GM12891 (cell line): Measurements from ENCODE around the gene HOTAIR.

Experiments
- DNase-seq: peaks from one replicate; pipeline ENCODE4 v3.0.0; 2011; ENCODE audit warnings: low spot score; ENCODE audit not compliant: insufficient read length
- FAIRE-seq: peaks from 2 replicates; lab custom pipeline; 2011; peaks lifted over from hg19 to GRCh38; lab: Jason Lieb, UNC
- PAX5 ChIP-seq: IDR thresholded peaks from 2 replicates; pipeline ENCODE4 v1.6.1; 2011; ENCODE audit warnings: low read length, moderate library complexity, mild to moderate bottlenecking; ENCODE audit not compliant: insufficient read depth, severe bottlenecking
- POLR2A ChIP-seq: IDR thresholded peaks from 2 replicates; pipeline ENCODE4 v1.6.1; 2011; ENCODE audit warnings: low read depth, low read length, control low read depth
- POLR2AphosphoS5 ChIP-seq: IDR thresholded peaks from 2 replicates; pipeline ENCODE4 v1.6.1; 2011; ENCODE audit warnings: low read depth, low read length, control low read depth
- POU2F2 ChIP-seq: IDR thresholded peaks from 2 replicates; pipeline ENCODE4 v1.6.1; 2011; ENCODE audit warnings: low read depth, mild to moderate bottlenecking, control low read depth, low read length, moderate library complexity
- SPI1 ChIP-seq: IDR thresholded peaks from 2 replicates; pipeline ENCODE4 v1.6.1; 2011; ENCODE audit warnings: low read depth, low read length, control low read depth
- TAF1 ChIP-seq: IDR thresholded peaks from 2 replicates; pipeline ENCODE4 v1.6.1; 2011; ENCODE audit warnings: low read depth, low read length, control low read depth

The HOTAIR gene

GRCh38 chr12:53935383-53936341, 39.1 kb downstream of the HOTAIR start:
- no peak for FAIRE-seq
- DNase-seq = no peak
- TF ChIP-seq PAX5 (no peak), SPI1 (no peak), POU2F2 (no peak), TAF1 (no peak), POLR2A (no peak), POLR2AphosphoS5 (no peak)

- FAIRE-seq (no peak), DNase-seq (no peak)
- TF ChIP-seq POLR2AphosphoS5 (no peak), SPI1 (no peak), TAF1 (no peak), PAX5 (no peak), POU2F2 (no peak), POLR2A (no peak)
These were observed 41.8 kb downstream of the HOTAIR start for GRCh38 chr12:53932915-53933314.

DNA sequence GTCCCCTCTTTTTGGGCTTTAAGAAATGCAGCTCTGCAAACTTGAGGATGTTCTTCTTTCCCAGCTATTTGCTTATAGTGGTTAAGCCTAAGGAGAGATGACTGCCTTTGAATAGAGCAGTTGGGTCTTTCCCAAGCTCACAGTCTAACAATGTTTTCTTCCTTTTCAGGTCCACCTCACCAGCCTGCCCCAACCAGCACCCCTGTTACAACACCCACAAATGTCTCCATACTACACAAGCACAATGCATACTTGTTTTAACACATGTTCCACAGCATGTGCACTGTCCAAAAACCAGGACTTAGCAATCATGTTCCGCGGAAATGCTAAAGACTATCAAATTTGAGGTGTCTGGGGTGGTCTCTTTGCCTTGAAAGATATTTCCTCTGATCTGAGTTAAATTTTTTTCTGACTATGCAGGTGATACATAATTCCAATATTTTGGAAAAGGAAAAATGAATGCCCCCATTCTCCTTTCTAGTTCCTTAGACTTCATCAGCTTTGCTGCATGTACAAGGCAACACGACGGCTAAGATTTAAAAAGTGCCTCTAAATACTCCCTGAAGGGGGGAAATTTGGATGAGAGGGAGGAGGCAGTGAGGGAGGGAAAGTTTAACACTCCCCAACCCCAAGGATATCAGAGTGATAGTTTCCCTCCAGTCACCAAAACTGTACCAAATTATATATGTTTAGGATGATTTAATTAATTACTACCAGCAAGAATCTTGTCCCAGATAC, 42.7 kb downstream of the HOTAIR start:
- FAIRE-seq = no peak
- DNase-seq = no peak
- no peak for TF ChIP-seq TAF1

DNA sequence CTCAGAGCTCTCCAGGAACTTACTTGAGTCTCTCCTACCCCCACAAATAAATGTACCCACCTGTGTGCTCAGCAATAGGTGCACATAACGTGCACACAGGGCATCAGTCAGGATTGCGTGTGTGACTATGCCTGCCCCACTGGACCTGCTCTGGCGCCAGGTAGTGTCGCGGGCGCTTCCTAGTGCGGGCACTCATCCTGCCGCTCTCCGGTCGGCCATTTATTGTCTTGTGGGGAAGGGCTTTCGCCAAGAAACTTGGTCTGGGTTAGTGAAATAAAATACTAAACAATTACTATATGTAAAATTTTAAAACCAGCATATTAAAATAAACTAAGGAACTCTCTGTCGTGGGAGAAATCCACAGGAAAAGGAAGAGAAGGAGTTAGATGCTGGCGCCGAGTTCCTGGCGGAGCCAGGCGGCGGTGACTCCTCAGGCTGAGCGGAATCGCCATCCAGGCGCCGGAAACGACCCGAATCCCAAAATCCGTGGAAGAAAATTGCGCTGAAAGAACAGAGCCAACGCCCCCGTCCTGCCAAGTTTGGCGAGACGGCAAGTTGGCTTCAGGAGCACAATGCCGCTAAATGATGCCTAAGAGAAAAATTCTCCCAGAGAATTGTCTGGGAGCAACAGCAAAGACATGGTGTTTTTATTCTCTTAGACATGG, 44.0 kb downstream of the HOTAIR start:
- FAIRE-seq (no peak), DNase-seq (no peak)
- TF ChIP-seq PAX5 (no peak), POLR2A (no peak), POLR2AphosphoS5 (no peak), TAF1 (no peak), POU2F2 (no peak), SPI1 (no peak)

GRCh38 chr12:53929527-53929926, 45.2 kb downstream of the HOTAIR start:
- no peak for TF ChIP-seq PAX5
- no peak for TF ChIP-seq SPI1
- no peak for TF ChIP-seq POLR2A
- TF ChIP-seq POU2F2 = no peak
- TF ChIP-seq TAF1 = no peak
- no peak for TF ChIP-seq POLR2AphosphoS5
- no peak for FAIRE-seq
- no peak for DNase-seq

DNA sequence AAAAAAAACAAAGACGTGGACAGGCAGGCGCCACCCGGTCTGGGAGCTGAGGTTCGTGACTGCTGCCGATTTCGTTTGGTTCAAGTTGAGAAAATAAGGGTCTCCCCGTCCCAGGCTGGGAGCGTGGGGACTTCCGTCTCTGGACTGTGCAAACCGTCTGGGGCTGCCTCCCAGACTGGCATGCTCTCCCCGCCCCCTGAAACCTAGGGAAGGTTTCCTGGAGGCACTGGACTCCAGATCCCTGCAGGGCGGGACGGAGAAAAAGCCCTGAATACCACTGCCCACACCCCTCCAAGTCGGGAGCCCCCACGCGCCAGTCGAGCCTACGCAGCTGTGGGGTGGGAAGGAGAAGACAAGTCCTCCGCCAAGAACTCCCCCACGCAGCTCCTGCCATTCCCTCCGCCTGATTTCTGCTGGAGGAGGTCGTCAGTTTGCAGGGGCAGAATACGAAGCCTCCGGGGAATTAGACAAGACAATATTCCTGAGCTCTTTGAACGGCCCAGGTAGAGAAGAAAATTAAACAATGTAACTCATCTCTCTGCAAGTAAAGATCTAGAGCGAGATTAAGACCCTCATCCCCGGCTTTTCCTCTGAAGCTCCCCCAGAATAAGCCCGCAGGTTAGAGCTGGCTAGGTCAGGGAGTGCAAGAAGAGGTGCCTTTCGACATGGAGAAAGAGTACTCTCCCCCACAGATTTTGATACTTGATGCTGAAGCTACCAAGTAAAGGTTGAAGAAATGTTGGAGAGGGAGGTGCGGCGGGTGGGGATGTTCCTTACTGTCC, 46.5 kb downstream of the HOTAIR start:
- TF ChIP-seq TAF1 = no peak
- TF ChIP-seq POLR2A = no peak
- TF ChIP-seq POU2F2 = no peak
- TF ChIP-seq SPI1 = no peak
- TF ChIP-seq PAX5 = no peak
- TF ChIP-seq POLR2AphosphoS5 = no peak
- FAIRE-seq (no peak), DNase-seq (no peak)

DNA sequence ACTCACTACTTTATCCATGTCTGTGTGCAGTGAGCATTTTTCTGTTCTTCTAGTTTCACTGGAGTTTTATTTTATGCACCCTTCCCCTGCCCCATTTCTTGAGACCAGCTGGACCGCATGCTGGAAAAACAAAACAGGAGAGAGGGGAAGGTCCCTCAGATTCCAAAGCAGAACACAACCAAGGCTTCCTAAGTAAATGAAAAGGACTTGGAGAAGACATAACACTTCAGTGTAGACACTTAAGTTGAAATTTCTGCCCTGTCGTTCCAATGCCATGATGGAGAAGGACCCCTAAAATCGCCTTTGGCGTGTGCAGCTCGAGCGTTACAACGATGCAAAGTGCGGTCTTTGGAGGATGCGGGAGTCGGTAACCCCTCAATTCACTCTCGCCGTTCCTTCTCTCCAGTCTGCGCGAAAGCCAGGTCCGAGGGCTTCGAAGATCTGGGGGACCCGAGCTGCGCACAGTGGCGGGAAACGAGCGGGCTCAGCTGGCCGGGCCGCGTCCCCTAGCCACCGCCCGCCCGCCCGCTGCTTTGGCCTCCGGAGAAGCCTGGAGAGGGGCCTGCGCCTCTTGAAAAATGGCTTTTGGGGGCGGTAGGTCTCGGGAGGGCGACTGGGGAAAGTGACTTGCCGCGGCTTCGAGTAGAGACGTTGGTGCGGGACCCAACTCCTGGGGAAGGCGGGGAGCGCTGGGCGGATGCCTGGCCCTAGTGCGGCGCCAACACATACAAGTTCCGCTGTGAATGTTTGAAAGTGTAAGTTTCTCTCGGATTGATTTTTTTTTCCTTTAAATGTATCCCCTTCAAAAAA, 47.3 kb downstream of the HOTAIR start:
- no peak for FAIRE-seq
- DNase-seq = no peak
- TF ChIP-seq POU2F2 (no peak), TAF1 (no peak), SPI1 (no peak), POLR2A (no peak), PAX5 (no peak), POLR2AphosphoS5 (no peak)

DNA sequence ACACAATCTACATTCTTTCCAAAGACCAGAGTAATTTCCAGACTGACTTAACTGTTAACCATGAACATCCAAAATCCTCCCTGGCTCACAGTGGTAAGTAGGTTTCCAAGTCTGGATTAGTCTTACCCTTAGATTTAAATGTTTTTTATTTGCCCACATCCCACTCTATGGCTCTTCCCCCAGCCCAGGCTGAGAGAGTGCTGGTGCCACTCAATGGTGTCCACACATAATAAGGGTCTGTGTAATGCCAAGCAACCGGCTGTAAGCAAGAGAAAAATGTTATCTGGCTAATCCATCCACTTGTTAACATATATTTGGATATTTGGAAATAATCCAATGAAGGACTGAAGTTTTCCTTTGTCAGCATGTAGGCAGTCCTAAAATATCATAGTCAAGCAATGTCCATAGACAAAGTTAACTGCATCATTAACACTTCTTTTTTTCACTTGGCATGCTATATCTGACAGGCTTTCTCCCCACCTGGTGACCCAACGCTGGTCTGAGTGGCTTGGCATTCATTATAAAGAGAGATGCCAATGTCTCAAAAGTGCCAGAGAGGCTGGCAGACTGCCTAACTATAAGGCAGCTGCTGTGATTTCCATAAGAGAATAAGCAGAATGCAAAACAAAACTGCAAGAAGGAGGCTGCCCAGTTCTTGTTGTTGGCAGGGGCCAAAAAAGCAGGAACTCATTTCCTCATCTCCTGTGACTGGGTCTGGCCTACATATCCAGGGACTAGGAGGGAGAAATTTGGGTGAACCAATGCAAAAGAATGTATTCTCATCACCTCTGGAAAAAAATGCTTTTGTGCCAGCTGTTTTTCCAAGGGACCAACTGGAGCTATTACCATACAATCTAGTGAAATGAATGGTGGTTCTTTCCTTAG, 50.0 kb downstream of the HOTAIR start:
- no peak for FAIRE-seq
- TF ChIP-seq TAF1 = no peak
- no peak for TF ChIP-seq PAX5
- no peak for TF ChIP-seq POU2F2
- no peak for TF ChIP-seq POLR2A
- no peak for TF ChIP-seq POLR2AphosphoS5
- TF ChIP-seq SPI1 = no peak
- DNase-seq = no peak
